Esophagus muscularis mucosa (tissue), 4 donors: ENCODE measurements around the gene GTF3C1. TPM values are rescaled to one million over a fixed set of nuclear protein-coding genes. Genes with fewer than 3 reads are reported as not detected.

ENCODE experiments used
- DNase-seq: peaks from one replicate; pipeline ENCODE4 v3.0.0-alpha.2; 2017; ENCODE audit errors: extremely low spot score
- H3K27ac ChIP-seq, 4 donors: fragments of 200-600 bp; sonication (generic); replicated peaks in 1 of 4; 1 replicate in 3 of 4; 2 replicates in 1 of 4; pipeline ENCODE4 v1.5.1; 2016 to 2019; ENCODE audit warnings: mild to moderate bottlenecking in 1 of 4
- H3K27me3 ChIP-seq, 4 donors: fragments of 200-600 bp; sonication (generic); one replicate each; pipeline versions ENCODE4 v1.5.1 to v1.6.0; 2016 to 2019
- H3K36me3 ChIP-seq, 4 donors: fragments of 200-600 bp; sonication (generic); one replicate each; pipeline ENCODE4 v1.5.1; 2016 to 2019
- H3K4me1 ChIP-seq, 4 donors: fragments of 200-600 bp; sonication (generic); one replicate each; pipeline ENCODE4 v1.5.1; 2016 to 2019
- H3K4me3 ChIP-seq, 4 donors: fragments of 200-600 bp; sonication (generic); 1 replicate in 2 of 4; 2 replicates in 2 of 4; pipeline ENCODE4 v1.5.1; 2016 to 2019; ENCODE audit warnings: mild to moderate bottlenecking in 4 of 4, moderate library complexity in 1 of 4
- H3K9me3 ChIP-seq, 4 donors: fragments of 200-600 bp; sonication (generic); 1 replicate in 3 of 4; 2 replicates in 1 of 4; pipeline ENCODE4 v1.5.1; 2016 to 2019
- EP300 ChIP-seq: sonication (generic); formaldehyde crosslinking; IDR thresholded peaks from one replicate; pipeline ENCODE4 v1.6.1; 2017; ENCODE audit warnings: antibody characterized with exemption
- POLR2A ChIP-seq: fragments of 450-650 bp; IDR thresholded peaks from one replicate; pipeline ENCODE4 v1.6.1; 2017; ENCODE audit warnings: antibody characterized with exemption, moderate library complexity, mild to moderate bottlenecking, low read depth
- POLR2AphosphoS5 ChIP-seq, 2 donors: sonication (generic); formaldehyde crosslinking; IDR thresholded peaks; one replicate each; pipeline ENCODE4 v1.6.1; 2017; ENCODE audit warnings: antibody characterized with exemption in 2 of 2
- WGBS: methylation state at CpG from one replicate; pipeline ENCODE4 v1.1.5; 2018; 5-methylcytosine and 5-hydroxymethylcytosine counted together
- intact Hi-C: fragments of 100-400 bp; cut with DNase I; formaldehyde crosslinking; loops from one replicate; pipeline ENCODE4 v1.15.1; 2023
- total RNA-seq, 4 donors: library from RNA; depleted of rRNA; stranded (reverse); fragments of >200 nt; gene quantifications; one replicate each; pipeline versions ENCODE4 v1.1.0 to v1.2.1, GENCODE V29; 2016
- TF ChIP-seq, protein P1 (sequence below), 3 experiments: fragments of 200-600 bp in 2 of 3; fragments of 450-650 bp in 1 of 3; sonication (generic) in 2 of 3; IDR thresholded peaks; one replicate each; pipeline ENCODE4 v1.5.1; 2017 to 2019; ENCODE audit warnings: antibody characterized with exemption in 3 of 3, mild to moderate bottlenecking in 2 of 3, moderate library complexity in 1 of 3

The GTF3C1 gene
- total RNA-seq, 4 donors from 2014 or later: 37.6 to 65.4 (median 54.8) TPM

DNA sequence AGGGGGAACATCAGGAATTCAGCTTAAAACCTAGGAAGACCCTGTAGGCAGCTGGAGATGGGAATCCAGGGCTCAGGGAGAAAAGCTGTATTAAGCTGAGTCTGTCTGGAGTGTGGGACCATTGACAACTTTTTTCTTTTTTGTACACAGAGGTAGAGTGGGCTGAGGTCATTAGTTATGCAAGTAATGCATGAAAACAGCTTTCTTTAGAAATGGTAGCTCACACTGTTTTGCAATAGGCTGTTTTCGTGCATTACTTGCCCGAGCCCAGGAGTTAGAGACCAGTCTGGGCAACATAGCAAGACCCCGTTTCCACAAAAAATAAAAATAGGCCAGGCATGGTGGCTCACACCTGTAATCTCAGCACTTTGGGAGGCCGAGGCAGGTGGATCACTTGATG, 46.7 kb upstream of the GTF3C1 start:
- TF ChIP-seq POLR2A: no peak
- TF ChIP-seq, protein P1, sequence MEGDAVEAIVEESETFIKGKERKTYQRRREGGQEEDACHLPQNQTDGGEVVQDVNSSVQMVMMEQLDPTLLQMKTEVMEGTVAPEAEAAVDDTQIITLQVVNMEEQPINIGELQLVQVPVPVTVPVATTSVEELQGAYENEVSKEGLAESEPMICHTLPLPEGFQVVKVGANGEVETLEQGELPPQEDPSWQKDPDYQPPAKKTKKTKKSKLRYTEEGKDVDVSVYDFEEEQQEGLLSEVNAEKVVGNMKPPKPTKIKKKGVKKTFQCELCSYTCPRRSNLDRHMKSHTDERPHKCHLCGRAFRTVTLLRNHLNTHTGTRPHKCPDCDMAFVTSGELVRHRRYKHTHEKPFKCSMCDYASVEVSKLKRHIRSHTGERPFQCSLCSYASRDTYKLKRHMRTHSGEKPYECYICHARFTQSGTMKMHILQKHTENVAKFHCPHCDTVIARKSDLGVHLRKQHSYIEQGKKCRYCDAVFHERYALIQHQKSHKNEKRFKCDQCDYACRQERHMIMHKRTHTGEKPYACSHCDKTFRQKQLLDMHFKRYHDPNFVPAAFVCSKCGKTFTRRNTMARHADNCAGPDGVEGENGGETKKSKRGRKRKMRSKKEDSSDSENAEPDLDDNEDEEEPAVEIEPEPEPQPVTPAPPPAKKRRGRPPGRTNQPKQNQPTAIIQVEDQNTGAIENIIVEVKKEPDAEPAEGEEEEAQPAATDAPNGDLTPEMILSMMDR (IDR thresholded peaks at IDR 0.05): no peak
- TF ChIP-seq POLR2AphosphoS5 (IDR thresholded peaks at IDR 0.05): no peak
- TF ChIP-seq EP300: no peak
- no peaks in the 10 kb centered on the region for H3K27me3 ChIP-seq
- 95% methylated on average over 4 of the region's 4 CpGs for WGBS
- H3K9me3 ChIP-seq: no peaks in the 10 kb centered on the region
- H3K4me1 ChIP-seq: no peaks in the 10 kb centered on the region
- peaks cover 0 to 14% (median 11%) of the 10 kb centered on the region in 4 donors for H3K36me3 ChIP-seq
- DNase-seq: no peak
- intact Hi-C loops: no loop called here
- H3K4me3 ChIP-seq: no peak overlapping the region
- H3K27ac ChIP-seq: no peak overlapping the region

DNA sequence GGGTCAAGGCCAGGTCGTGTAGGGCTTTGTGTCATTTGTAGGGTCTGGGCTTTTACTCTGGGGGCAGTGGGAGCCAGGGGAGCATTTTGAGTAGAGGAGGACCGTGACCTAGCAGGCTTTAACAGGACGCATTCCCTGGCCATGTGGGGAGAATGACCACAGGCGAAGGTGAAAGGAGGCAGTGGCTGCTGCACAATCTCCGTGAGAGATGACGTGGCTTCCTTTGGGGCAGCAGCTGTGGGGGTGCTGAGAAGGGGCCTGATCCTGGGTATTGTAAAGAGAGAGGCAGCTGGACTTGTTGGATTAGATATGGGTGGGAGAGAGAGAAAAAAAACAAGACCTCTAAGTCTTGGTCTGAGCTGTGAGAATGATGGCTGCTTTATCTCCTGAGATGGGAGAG, 46.3 kb upstream of the GTF3C1 start:
- TF ChIP-seq EP300: no peak
- TF ChIP-seq POLR2A: no peak
- no peak for TF ChIP-seq POLR2AphosphoS5 (IDR thresholded peaks at IDR 0.05)
- TF ChIP-seq, protein P1 (IDR thresholded peaks at IDR 0.05): no peak
- intact Hi-C loops: no loop called here
- H3K4me3 ChIP-seq: no peak overlapping the region
- H3K27ac ChIP-seq: no peak overlapping the region
- no peaks in the 10 kb centered on the region for H3K4me1 ChIP-seq
- H3K36me3 ChIP-seq: peaks cover 0 to 14% (median 11%) of the 10 kb centered on the region in 4 donors
- H3K27me3 ChIP-seq: no peaks in the 10 kb centered on the region
- H3K9me3 ChIP-seq: no peaks in the 10 kb centered on the region
- WGBS: 81% methylated on average over 6 of the region's 6 CpGs
- no peak for DNase-seq

DNA sequence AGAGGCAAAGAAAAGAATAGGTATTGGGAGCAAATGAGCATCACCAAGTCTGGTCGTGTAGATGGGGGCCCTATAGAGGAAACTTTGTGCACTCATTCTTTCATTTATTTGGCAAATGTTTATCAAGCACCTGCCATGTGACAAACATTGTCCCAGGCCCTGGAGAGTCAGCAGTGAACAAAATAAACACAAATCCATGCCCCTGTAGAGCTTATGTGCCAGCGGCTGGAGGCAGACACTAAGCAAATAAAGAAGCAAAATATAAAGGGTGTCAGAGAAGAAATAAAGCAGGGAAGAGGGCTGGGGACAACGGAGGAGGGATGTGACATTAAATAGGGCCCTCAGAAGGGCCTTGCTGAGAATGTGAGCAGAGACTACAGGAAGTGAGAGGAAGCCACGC, 45.8 kb upstream of the GTF3C1 start:
- H3K4me3 ChIP-seq: no peak overlapping the region
- no peaks in the 10 kb centered on the region for H3K9me3 ChIP-seq
- H3K4me1 ChIP-seq: no peaks in the 10 kb centered on the region
- H3K27ac ChIP-seq: no peak overlapping the region
- TF ChIP-seq POLR2A: no peak
- no peak for TF ChIP-seq POLR2AphosphoS5 (IDR thresholded peaks at IDR 0.05)
- no peak for TF ChIP-seq EP300
- TF ChIP-seq, protein P1 (IDR thresholded peaks at IDR 0.05): no peak
- no peaks in the 10 kb centered on the region for H3K27me3 ChIP-seq
- intact Hi-C loops: no loop called here
- WGBS: 64% methylated on average over 4 of the region's 4 CpGs
- peaks cover 0 to 14% (median 11%) of the 10 kb centered on the region in 4 donors for H3K36me3 ChIP-seq
- no peak for DNase-seq

DNA sequence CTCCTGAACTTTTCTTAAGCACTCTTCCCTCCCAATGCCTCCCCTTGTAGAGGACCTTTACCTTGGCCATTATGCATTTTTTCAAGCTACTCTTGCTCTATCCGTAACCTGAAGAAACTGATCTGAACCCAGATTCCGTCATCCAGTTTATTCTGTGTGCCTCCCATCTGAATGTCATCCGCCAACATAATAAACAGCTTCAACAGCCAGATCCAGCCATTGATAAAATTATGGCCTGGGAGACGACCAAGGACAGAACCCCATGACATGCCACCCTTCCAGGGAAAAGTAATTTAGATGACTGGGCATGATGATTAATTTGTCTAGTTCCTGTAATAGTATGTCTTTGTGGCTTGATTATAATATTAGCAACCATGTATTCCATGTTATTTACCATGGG, 42.1 kb upstream of the GTF3C1 start:
- Histone ChIP-seq H3K9me3 (peaks cover 0 to 6% (median 0%) of the 10 kb centered on the region in 4 donors), H3K27me3 (no peaks in the 10 kb centered on the region), H3K4me1 (no peaks in the 10 kb centered on the region), H3K27ac (no peak overlapping the region), H3K4me3 (no peak overlapping the region), H3K36me3 (peaks cover 0 to 4% (median 2%) of the 10 kb centered on the region in 4 donors)
- DNase-seq: no peak
- 97% methylated on average over 4 of the region's 4 CpGs for WGBS
- intact Hi-C loops: no loop called here
- TF ChIP-seq, protein P1 (IDR thresholded peaks at IDR 0.05): no peak
- TF ChIP-seq EP300 (no peak), POLR2AphosphoS5 (IDR thresholded peaks at IDR 0.05) (no peak), POLR2A (no peak)

- no peak overlapping the region for H3K27ac ChIP-seq
- H3K9me3 ChIP-seq: peaks cover 0 to 6% (median 0%) of the 10 kb centered on the region in 4 donors
- H3K4me3 ChIP-seq: no peak overlapping the region
- intact Hi-C loops: no loop called here
- peaks cover 0 to 14% (median 4%) of the 10 kb centered on the region in 4 donors for H3K36me3 ChIP-seq
- WGBS: 97% methylated on average over 3 of the region's 3 CpGs
- DNase-seq: no peak
- H3K4me1 ChIP-seq: no peaks in the 10 kb centered on the region
- TF ChIP-seq EP300 (no peak), POLR2A (no peak), POLR2AphosphoS5 (IDR thresholded peaks at IDR 0.05) (no peak)
- TF ChIP-seq, protein P1 (IDR thresholded peaks at IDR 0.05): no peak
- no peaks in the 10 kb centered on the region for H3K27me3 ChIP-seq
Observed at GRCh38 chr16:27588057-27588456, 38.3 kb upstream of the GTF3C1 start.
